GM18907 (cell line): ENCODE data around the gene CYP2C9.
"Not testable (repeated sequence)": the region's sequence is repeated elsewhere in the genome, so short reads cannot be mapped to it uniquely, and the experiment has no call there.

Experiments used
- ATAC-seq: cut with Tn5 transposase; IDR thresholded peaks from one replicate; pipeline ENCODE4 v1.9.1; 2021; ENCODE audit warnings: mild to moderate bottlenecking, moderate library complexity; ENCODE audit not compliant: unreplicated experiment

Gene CYP2C9

GRCh38 chr10:94938383-94938782 lies at the start of gene CYP2C9:
TSS of gene CYP2C9 (plus strand) at chr10:94938658. CDS start at chr10:94938683, 25 bp downstream.
- ATAC-seq, result no peak

DNA sequence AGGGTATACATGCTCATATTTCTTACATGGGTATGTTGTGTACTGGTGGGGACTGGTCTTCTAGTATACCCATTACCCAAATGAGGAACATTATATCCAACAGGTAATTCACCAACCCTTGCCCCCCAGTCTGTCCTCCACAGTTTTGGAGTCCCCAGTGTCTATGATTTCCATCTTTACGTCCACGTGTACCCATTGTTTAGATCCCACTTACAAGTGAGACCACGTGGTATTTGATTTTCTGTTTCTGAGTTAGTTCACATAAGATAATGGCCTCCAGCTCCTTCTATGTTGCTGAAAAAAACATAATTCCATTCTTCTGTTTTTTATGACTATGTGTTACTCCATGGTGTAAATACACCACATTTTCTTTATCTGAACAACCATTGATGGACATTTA lies 49.3 kb upstream of the CYP2C9 start:
- no peak for ATAC-seq

DNA sequence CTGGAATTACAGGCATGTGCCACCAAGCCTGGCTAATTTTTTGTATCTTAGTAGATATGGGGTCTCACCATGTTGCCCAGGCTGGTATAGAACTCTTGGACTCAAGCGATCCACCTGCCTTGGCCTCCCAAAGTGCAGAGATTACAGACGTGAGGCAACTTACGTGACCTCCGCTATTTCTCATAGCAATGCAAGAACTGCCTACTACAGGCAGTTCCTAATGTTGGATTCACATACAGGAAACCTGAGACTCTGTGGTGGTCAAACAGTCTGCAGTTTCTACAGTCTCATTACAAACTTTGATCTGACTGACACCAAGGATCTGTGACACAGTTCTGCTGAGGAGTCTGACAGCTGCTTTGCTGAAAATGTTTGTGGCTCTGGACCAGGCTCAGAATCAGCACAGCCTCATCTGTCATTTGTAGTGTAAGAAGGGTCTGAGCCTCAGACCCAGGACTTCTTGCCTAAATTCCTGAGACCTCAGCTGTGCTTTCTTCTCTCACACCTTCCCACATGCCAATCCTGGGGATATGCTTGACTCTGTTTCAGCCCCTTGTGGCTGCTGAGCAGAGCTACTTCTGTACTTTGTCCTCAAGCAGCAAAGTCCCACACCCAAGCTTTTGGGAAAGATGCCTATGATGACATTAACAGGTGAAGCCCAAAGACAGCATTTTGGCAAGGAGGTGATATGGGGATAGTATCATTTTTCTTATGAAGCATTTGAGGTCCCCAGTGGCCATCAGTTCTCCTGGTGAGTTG lies 48.0 kb upstream of the CYP2C9 start:
- ATAC-seq, result no peak

GRCh38 chr10:94898414-94898813 lies 40.0 kb upstream of the CYP2C9 start:
- ATAC-seq, result not testable (repeated sequence)

DNA sequence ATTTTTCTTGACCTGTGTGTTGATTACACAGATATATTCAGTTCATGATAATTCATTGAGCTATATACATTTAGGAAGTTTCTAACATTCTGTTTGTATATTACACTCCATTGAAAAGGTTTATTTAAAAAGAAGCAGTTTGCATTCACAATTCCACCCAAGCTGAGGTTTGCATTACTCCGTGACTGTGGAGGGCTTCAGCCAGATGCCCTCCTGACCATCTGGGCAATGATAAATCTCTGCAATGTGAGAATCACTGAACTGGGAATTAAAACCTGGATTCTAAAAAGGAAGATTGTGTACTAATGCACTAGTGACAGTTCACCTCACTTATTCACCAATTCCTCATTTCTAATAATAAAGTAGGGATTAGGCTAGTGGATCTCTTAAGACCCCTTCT lies 36.4 kb upstream of the CYP2C9 start:
- peak; percentile 13 for ATAC-seq

- ATAC-seq, result peak; percentile 93
Observed at GRCh38 chr10:94902570-94902969, 35.9 kb upstream of the CYP2C9 start.

GRCh38 chr10:94904506-94905148 lies 33.8 kb upstream of the CYP2C9 start:
- ATAC-seq, result not testable (repeated sequence)

GRCh38 chr10:94916423-94916822 lies 22.0 kb upstream of the CYP2C9 start:
- ATAC-seq, result no peak

DNA sequence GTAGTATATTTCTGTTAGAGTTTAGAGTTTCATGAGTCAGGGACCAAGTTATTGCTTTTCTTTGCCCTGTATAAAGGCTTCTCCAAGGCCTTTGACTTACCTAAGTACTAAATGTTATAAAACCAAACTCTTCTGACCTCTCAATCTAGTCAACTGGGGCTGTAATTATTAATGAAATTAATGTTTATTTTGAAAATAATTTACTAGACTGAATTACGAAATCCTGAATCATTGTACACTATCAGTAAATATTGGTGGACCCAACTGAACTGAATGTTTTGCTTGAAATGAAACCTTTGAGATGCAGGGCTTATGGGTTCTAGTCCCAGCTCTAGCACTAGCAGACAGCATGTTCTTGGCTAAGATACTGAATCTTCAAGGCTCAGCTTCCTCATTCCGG lies 1.7 kb upstream of the CYP2C9 start:
- no peak for ATAC-seq

DNA sequence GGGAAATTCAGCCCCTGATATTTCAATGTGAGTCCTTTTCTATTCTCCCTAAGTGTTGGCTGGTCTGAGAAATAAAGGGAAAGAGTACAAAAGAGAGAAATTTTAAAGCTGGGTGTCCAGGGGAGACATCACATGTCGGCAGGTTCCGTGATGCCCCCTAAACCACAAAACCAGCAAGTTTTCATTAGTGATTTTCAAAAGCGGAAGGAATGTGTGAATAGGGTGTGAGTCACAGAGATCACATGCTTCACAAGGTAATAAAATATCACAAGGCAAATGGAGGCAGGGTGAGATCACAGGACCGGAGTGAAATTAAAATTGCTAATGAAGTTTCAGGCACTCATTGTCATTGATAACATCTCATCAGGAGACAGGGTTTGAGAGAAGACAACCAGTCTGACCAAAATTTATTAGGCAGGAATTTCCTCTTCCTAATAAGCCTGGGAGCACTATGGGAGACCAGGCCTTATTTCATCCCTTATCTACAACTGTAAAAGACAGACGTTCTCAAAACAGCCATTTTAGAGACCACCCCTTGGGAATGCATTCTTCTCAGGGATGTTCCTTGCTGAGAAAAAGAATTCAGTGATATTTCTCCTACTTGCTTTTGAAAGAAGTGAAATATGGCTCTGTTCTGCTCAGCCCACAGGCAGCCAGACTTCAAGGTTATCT lies 5.1 kb downstream of the CYP2C9 start:
- ATAC-seq, result not testable (repeated sequence)

DNA sequence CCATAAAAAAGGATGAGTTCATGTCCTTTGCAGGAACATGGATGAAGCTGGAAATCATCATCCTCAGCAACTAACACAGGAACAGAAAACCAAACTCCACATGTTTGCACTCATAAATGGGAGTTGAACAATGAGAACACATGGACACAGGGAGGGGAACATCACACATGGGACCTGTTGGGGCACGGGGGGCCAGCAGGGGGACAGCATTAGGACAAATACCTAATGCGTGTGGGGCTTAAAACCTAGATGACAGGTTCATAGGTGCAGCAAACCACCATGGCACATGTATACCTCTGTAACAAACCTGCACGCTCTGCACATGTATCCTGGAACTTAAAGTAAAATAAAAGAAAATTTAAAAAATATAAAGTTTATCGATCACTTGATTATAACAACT lies 7.7 kb downstream of the CYP2C9 start:
- ATAC-seq, result not testable (repeated sequence)

- peak; percentile 77 for ATAC-seq
Observed at GRCh38 chr10:94963901-94964300, 25.4 kb downstream of the CYP2C9 start.

DNA sequence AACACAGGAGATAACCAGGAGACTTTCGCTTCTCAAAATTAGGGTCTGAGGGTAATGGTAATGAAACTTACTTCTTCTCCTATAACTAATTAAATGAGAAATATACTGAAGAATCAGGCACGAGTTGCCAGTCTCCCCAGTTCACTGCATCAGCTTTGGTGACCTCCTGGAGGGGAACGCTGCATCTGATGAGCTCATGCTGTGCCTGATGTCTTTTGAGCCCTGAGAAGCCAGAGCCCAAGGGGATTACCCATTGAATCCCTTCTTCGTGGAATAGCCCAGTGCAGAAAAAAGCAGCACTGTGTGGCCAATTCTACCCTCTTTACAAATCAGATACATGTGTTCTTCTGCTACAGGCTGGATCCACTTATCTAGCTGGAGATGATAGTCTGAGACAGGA lies 45.1 kb downstream of the CYP2C9 start:
- ATAC-seq, result no peak

DNA sequence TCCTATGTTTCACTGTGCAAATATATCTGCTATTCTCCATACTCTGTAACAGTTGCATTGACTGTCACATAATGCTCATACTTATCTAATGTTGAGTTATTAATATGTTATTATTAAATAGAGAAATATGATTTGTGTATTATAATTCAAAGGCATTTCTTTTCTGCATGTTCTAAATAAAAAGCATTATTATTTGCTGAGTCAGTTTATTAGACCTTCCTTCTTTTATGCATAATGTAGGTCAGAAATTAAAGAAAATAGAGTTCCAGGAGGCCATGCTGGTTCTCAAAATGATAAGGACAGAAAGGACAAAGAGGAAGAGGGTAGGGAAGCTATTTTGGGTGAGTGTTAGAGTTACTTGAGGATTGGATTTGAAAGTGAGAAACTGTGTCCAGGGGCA lies 50.7 kb downstream of the CYP2C9 start:
- ATAC-seq, result no peak

GRCh38 chr10:94991243-94991888 lies 52.9 kb downstream of the CYP2C9 start:
- ATAC-seq, result no peak

GRCh38 chr10:94992811-94993210 lies 54.4 kb downstream of the CYP2C9 start:
- no peak for ATAC-seq

- ATAC-seq, result no peak
Observed at GRCh38 chr10:94997741-94998174, 59.3 kb downstream of the CYP2C9 start.

DNA sequence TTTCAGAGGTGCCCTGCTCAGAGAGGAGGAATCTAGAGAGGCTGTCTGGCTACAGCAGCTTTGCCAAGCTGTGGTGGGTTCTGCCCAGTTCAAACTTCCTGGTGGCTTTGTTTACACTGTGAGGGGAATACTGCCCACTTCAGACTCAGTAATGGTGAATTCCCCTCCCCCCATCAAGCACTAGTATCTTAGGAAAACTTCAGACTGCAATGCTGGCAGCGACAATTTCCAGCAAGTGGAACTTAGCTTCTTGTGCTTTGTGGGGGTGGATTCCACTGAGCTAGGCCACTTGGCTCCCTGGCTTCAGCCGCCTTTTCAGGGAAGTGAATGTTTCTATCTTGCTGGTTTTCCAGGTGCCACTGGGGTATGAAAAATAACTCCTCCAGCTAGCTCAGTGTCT lies 88.0 kb downstream of the CYP2C9 start:
- no peak for ATAC-seq

DNA sequence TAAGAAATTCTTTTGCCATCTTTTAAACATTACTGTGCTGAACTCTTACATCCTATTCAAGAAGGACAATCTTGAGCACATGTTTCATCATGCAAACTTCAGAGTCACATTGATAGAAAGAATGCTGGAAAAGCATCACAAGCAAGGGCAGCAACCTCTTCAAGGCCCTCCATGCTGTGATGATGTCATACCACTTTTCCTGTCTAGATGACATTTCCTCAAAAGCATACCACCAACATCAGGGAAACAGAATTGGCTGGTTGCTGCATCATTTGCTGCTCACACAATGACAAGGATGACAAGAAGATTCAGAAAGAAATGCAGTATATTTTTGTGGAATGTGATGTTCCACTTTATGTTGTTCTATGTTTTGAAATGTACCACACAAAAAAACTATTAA lies 93.2 kb downstream of the CYP2C9 start:
- no peak for ATAC-seq

GRCh38 chr10:95034401-95034800 lies 95.9 kb downstream of the CYP2C9 start:
- no peak for ATAC-seq
